KOPT-K1 (cell line): Measurements from ENCODE around the gene SMARCA2.
"Not testable (repeated sequence)": the region's sequence is repeated elsewhere in the genome, so short reads cannot be mapped to it uniquely, and the experiment has no call there.

ENCODE experiments used
- H3K27ac ChIP-seq: fragments of 200-600 bp; sonication (generic); 2 replicates; pipeline ENCODE4 v1.5.1; 2016; ENCODE audit warnings: antibody characterized with exemption, mild to moderate bottlenecking, low read depth, low read length; ENCODE audit not compliant: poor library complexity, severe bottlenecking
- H3K36me3 ChIP-seq: fragments of 200-600 bp; sonication (generic); 2 replicates; pipeline ENCODE4 v1.5.1; 2017; ENCODE audit warnings: antibody characterized with exemption, mild to moderate bottlenecking, low read length, moderate library complexity; ENCODE audit not compliant: insufficient read depth
- H3K9me3 ChIP-seq: fragments of 200-600 bp; sonication (generic); 2 replicates; pipeline ENCODE4 v1.5.1; 2017; ENCODE audit warnings: antibody characterized with exemption, low read length, mild to moderate bottlenecking; ENCODE audit not compliant: insufficient read depth, poor library complexity, severe bottlenecking

SMARCA2 gene

GRCh38 chr9:2126331-2126803 lies 111.2 kb downstream of the SMARCA2 start:
- Histone ChIP-seq H3K36me3 (no peaks in the 10 kb centered on the region), H3K9me3 (no peaks in the 10 kb centered on the region), H3K27ac (no peak overlapping the region)

- Histone ChIP-seq H3K9me3 (no peaks in the 10 kb centered on the region), H3K36me3 (no peaks in the 10 kb centered on the region), H3K27ac (no peak overlapping the region)
Measured at GRCh38 chr9:2127486-2127885, 112.3 kb downstream of the SMARCA2 start.

- Histone ChIP-seq H3K27ac (no peak overlapping the region), H3K36me3 (no peaks in the 10 kb centered on the region), H3K9me3 (no peaks in the 10 kb centered on the region)
Measured at GRCh38 chr9:2128141-2128540, 113.0 kb downstream of the SMARCA2 start.

- Histone ChIP-seq H3K9me3 (no peaks in the 10 kb centered on the region), H3K36me3 (no peaks in the 10 kb centered on the region), H3K27ac (no peak overlapping the region)
Measured at GRCh38 chr9:2128618-2129017, 113.5 kb downstream of the SMARCA2 start.

GRCh38 chr9:2130941-2131340 lies 115.8 kb downstream of the SMARCA2 start:
- H3K9me3 ChIP-seq, result no peaks in the 10 kb centered on the region
- no peak overlapping the region for H3K27ac ChIP-seq
- H3K36me3 ChIP-seq, result no peaks in the 10 kb centered on the region

DNA sequence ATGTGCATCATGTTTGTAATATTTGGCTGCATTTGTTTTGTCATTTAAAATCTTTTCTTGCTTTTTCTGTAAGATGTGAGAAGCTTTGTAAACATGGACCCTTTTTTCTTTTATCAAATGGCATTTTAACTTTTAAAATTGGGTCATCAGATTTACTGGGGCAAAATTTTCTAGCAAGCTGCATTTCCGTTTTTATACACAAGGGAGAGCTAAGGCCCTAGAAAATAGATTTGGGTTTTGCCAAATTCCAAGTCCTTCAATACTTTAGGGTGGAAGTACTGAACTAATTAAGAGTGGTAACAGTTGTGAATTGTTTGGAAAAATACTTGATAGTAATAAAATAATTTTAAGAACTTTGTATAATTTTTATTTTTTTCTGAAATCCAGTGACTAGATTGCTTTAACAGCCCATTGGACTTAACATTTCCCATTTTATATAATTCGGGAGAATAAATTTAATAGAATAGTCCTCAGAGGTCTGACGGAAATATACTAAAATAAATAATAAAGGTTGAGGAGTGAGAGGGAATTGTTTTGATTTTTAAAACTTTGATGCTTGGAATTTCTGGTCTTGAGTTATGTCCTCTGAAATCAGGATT lies 117.4 kb downstream of the SMARCA2 start:
- no peak overlapping the region for H3K27ac ChIP-seq
- H3K36me3 ChIP-seq, result no peaks in the 10 kb centered on the region
- no peaks in the 10 kb centered on the region for H3K9me3 ChIP-seq

- Histone ChIP-seq H3K27ac (no peak overlapping the region), H3K9me3 (no peaks in the 10 kb centered on the region), H3K36me3 (no peaks in the 10 kb centered on the region)
Measured at GRCh38 chr9:2134391-2134790, 119.2 kb downstream of the SMARCA2 start.

DNA sequence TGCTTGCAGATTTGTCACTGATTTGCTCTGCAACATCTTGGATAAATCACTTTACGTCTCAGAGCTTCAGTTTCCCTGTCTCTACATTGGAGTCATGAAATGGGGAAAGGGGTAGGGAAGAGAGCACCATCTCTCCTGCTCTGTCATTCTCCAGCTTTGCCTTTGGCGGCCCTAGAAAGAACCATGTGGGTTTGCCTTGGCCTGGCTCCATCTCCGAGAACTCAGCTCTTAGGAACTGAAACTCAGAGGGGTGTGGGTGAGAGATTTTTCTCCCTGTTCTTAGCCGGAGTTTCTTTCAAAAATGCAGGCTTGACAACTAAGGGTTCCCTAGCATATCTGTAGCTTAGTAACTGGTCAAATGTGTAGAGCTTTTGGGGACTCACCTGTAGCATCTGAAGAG lies 123.5 kb downstream of the SMARCA2 start:
- H3K9me3 ChIP-seq, result no peaks in the 10 kb centered on the region
- H3K36me3 ChIP-seq, result no peaks in the 10 kb centered on the region

GRCh38 chr9:2140600-2141223 lies 125.6 kb downstream of the SMARCA2 start:
- Histone ChIP-seq H3K36me3 (no peaks in the 10 kb centered on the region), H3K9me3 (no peaks in the 10 kb centered on the region), H3K27ac (no peak overlapping the region)

More for the DNA sequence above, 123.5 kb downstream of the SMARCA2 start:
- H3K27ac ChIP-seq, result no peak overlapping the region

DNA sequence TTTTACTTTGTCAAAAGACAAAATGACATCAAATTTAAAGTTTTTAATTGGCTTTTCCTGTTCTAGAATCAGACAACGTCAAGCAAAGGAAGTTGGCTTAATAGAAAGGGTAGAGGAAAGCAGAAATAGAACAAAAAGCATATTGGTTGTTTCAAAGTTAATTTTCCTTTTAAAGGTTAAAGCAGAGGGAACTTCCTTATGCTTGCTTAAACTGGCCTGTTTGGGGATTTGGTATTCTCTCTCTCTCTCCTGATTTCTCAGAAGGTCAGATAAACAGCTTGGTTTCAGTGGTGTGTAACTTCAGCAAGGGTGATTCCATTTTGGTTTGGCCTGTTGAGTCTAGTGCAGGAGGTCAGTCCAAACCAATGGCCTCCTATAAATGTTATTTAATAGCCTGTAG lies 127.1 kb downstream of the SMARCA2 start:
- H3K9me3 ChIP-seq, result no peaks in the 10 kb centered on the region
- H3K36me3 ChIP-seq, result no peaks in the 10 kb centered on the region
- no peak overlapping the region for H3K27ac ChIP-seq

DNA sequence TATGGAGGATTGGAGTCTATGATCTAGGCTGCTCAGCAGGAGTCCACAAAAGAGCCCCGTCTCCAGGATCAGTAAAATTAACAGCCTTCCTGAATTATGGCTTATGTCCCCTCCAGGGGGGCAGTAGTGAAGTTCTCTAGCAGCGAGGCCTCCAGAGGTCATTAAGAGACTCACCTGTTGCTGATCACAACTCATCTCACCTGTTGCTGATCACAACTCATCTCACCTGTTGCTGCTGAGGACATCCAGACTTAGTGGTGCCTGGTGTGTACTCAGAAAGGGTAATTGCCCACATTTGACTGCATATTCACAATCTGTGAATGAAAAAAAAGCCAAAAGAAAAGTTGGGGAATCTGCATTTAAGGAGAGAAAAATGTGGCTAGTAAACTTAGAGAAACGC lies 129.5 kb downstream of the SMARCA2 start:
- peaks cover 3% of the 10 kb centered on the region for H3K9me3 ChIP-seq
- no peak overlapping the region for H3K27ac ChIP-seq

GRCh38 chr9:2145746-2146145 lies 130.6 kb downstream of the SMARCA2 start:
- Histone ChIP-seq H3K9me3 (peaks cover 6% of the 10 kb centered on the region), H3K27ac (no peak overlapping the region), H3K36me3 (no peaks in the 10 kb centered on the region)

More for the DNA sequence above, 129.5 kb downstream of the SMARCA2 start:
- H3K36me3 ChIP-seq, result no peaks in the 10 kb centered on the region

DNA sequence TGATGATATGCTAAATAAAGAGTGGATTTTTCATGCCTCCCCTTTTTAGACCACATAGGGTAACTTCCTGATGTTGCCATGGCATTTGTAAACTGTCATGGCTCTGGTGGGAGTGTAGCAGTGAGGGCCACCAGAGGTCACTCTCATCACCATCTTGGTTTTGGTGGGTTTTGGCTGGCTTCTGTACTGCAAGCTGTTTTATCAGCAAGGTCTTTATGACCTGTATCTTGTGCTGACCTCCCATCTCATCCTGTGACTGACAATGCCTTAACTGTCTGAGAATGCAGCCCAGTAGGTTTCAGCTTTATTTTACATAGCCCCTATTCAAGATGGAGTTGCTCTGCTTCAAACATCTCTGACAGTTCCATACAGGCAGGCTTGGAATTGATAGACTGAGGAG lies 131.6 kb downstream of the SMARCA2 start:
- not testable (repeated sequence) for H3K36me3 ChIP-seq, H3K27ac ChIP-seq, H3K9me3 ChIP-seq

DNA sequence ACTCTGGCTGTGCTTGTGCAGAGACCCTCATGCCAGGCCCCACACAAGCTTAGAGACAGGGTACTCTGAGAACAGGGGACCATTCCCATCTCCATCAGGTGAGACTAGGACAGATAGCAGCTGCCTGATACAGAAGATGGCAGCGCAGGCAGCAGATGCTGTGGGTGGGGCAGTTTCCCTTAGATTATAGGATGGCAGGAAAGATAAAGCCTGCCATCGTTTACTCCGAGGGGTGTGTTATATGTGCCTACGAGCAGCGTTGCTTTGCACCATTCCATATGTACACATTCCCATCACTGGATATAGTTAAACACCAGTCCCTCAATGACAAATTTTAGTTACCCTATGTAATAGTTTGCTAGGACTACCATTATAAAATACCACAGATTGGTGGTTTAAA lies 135.2 kb downstream of the SMARCA2 start:
- Histone ChIP-seq H3K36me3 (no peaks in the 10 kb centered on the region), H3K9me3 (peaks cover 6% of the 10 kb centered on the region), H3K27ac (no peak overlapping the region)

- peaks cover 6% of the 10 kb centered on the region for H3K9me3 ChIP-seq
- no peak overlapping the region for H3K27ac ChIP-seq
- H3K36me3 ChIP-seq, result no peaks in the 10 kb centered on the region
Measured at GRCh38 chr9:2151171-2151570, 136.0 kb downstream of the SMARCA2 start.

DNA sequence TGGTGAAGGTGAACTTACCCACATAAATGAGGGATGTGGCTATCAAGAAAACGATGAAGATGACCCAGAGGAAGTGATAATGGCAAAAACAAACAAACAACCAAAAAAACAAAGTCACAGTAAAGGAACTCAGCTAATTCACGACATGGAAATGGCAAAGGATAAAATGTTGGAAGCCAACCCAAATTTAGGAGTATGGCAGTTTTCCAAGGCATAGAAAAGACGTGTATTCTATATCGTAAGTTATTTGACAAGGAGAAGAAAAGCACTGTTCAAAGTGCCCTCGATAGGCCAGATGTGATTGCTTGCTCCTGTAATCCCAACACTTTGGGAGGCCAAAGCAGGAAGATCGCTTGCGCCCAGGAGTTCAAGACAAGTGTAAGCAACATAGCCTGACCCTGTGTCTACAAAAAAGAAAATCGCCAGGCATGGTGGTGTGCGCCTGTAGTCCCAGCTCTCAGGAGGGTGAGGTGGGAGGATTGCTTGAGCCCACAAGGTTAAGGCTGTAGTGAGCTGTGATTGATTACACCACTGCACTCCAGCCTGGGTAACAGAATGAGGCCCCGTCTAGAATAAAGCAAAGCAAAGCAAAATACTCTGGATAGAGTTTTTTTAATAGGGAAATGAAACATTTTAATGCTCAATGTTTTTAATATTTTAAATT lies 138.0 kb downstream of the SMARCA2 start:
- Histone ChIP-seq H3K36me3 (no peaks in the 10 kb centered on the region), H3K9me3 (peaks cover 6% of the 10 kb centered on the region), H3K27ac (no peak overlapping the region)
